ENCODE results near the gene SLC22A23.

GRCh38 chr6:3377536-3378397, 79.1 kb downstream of the SLC22A23 start:
- TF ChIP-seq E2F5 (CRISPR knock-in tag; IDR thresholded peaks at IDR 0.05), result no peak
- TF ChIP-seq CTCF (IDR thresholded peaks at IDR 0.05), result no peak
- TF ChIP-seq AFF4 (CRISPR knock-in tag; IDR thresholded peaks at IDR 0.05; ENCODE audit: borderline replicate concordance), result no peak
- no peak for TF ChIP-seq FOXP1 (CRISPR knock-in tag; IDR thresholded peaks at IDR 0.05; ENCODE audit: borderline replicate concordance)
- TF ChIP-seq IRF2 (CRISPR knock-in tag; IDR thresholded peaks at IDR 0.05; ENCODE audit: borderline replicate concordance, low read depth), result no peak
- no peak for TF ChIP-seq MXD4 (CRISPR knock-in tag; IDR thresholded peaks at IDR 0.05; ENCODE audit: borderline replicate concordance)
- TF ChIP-seq OVOL2 (CRISPR knock-in tag; IDR thresholded peaks at IDR 0.05; ENCODE audit: borderline replicate concordance), result no peak
- TF ChIP-seq MAX (CRISPR knock-in tag; IDR thresholded peaks at IDR 0.05), result no peak
- no peak for TF ChIP-seq CREB1 (CRISPR knock-in tag; IDR thresholded peaks at IDR 0.05)
- no peak for TF ChIP-seq JUN (CRISPR knock-in tag; IDR thresholded peaks at IDR 0.05)
- no peak for TF ChIP-seq ESRRA (CRISPR knock-in tag; IDR thresholded peaks at IDR 0.05; ENCODE audit: borderline replicate concordance)
- TF ChIP-seq USF1 (CRISPR knock-in tag; IDR thresholded peaks at IDR 0.05), result no peak
- no peak for TF ChIP-seq CBFB (CRISPR knock-in tag; IDR thresholded peaks at IDR 0.05; ENCODE audit: low read depth)
- no peak for TF ChIP-seq NR3C1 (CRISPR knock-in tag; conservative IDR thresholded peaks at IDR 0.05; ENCODE audit: low read depth)
